Bronchial epithelial cell (primary cell): Measurements from ENCODE around the gene SCN7A. TPM values are rescaled to one million over a fixed set of nuclear protein-coding genes. Genes with fewer than 3 reads are reported as not detected.

Experiments used
- total RNA-seq: library from RNA; depleted of rRNA; stranded (reverse); fragments of >200 nt; gene quantifications from 2 replicates; pipeline ENCODE4 v1.2.1, GENCODE V29; 2014

SCN7A gene
- total RNA-seq, 1 donor from 2014 or later, result not detected

Other genes with a start within 250 kb of the SCN7A start
- gene SCN9A, start 118.3 kb downstream of the SCN7A start, total RNA-seq, result 8.4 and 14.0 TPM in 2 replicates